Hair follicular keratinocyte (primary cell): ENCODE data around the gene ZNF385B. TPM values are rescaled to one million over a fixed set of nuclear protein-coding genes. Genes with fewer than 3 reads are reported as not detected.

Experiments
- total RNA-seq: library from RNA; depleted of rRNA; stranded (reverse); fragments of >200 nt; gene quantifications from 2 replicates; pipeline ENCODE4 v1.2.3, GENCODE V29; 2015

The ZNF385B gene
- total RNA-seq: not detected in 2 replicates

GRCh38 chr2:179861416-179862067 is at the start of gene ZNF385B:
ZNF385B (minus strand) TSS chr2:179861612.

Other genes starting within 250 kb of the ZNF385B start
- gene CWC22, start 145.7 kb upstream of the ZNF385B start, total RNA-seq: 13.5 and 15.8 TPM in 2 replicates